ENCODE data around the gene NUP188.

The NUP188 gene

GRCh38 chr9:129011761-129012181 lies 64.3 kb downstream of the NUP188 start:
- Mint-ChIP-seq H3K36me3 (ENCODE audit: low read depth) (peaks cover 17% of the 10 kb centered on the region), H3K27ac (no peak overlapping the region), H3K4me3 (no peak overlapping the region), H3K9me3 (no peaks in the 10 kb centered on the region), H3K4me1 (ENCODE audit: low read depth) (no peaks in the 10 kb centered on the region), H3K27me3 (ENCODE audit: low read depth) (no peaks in the 10 kb centered on the region)
- DNase-seq (ENCODE audit: low spot score) = no peak

- Mint-ChIP-seq H3K36me3 (ENCODE audit: low read depth) (peaks cover 17% of the 10 kb centered on the region), H3K4me1 (ENCODE audit: low read depth) (no peaks in the 10 kb centered on the region), H3K4me3 (no peak overlapping the region), H3K27ac (no peak overlapping the region), H3K9me3 (no peaks in the 10 kb centered on the region), H3K27me3 (ENCODE audit: low read depth) (no peaks in the 10 kb centered on the region)
- DNase-seq (ENCODE audit: low spot score) = no peak
These were observed 64.8 kb downstream of the NUP188 start for GRCh38 chr9:129012343-129012742.

GRCh38 chr9:129012893-129013448 lies 65.5 kb downstream of the NUP188 start:
- DNase-seq (ENCODE audit: low spot score) = no peak
- H3K36me3 Mint-ChIP-seq (ENCODE audit: low read depth) = peaks cover 12% of the 10 kb centered on the region
- no peaks in the 10 kb centered on the region for H3K4me1 Mint-ChIP-seq (ENCODE audit: low read depth)
- no peaks in the 10 kb centered on the region for H3K27me3 Mint-ChIP-seq (ENCODE audit: low read depth)
- no peak overlapping the region for H3K4me3 Mint-ChIP-seq
- H3K27ac Mint-ChIP-seq = no peak overlapping the region
- no peaks in the 10 kb centered on the region for H3K9me3 Mint-ChIP-seq

GRCh38 chr9:129013674-129014073 lies 66.2 kb downstream of the NUP188 start:
- Mint-ChIP-seq H3K36me3 (ENCODE audit: low read depth) (peaks cover 12% of the 10 kb centered on the region), H3K27me3 (ENCODE audit: low read depth) (no peaks in the 10 kb centered on the region), H3K27ac (no peak overlapping the region), H3K4me3 (no peak overlapping the region), H3K4me1 (ENCODE audit: low read depth) (no peaks in the 10 kb centered on the region), H3K9me3 (no peaks in the 10 kb centered on the region)
- DNase-seq (ENCODE audit: low spot score) = no peak

- Mint-ChIP-seq H3K4me1 (ENCODE audit: low read depth) (no peaks in the 10 kb centered on the region), H3K27me3 (ENCODE audit: low read depth) (no peaks in the 10 kb centered on the region), H3K27ac (no peak overlapping the region), H3K36me3 (ENCODE audit: low read depth) (peaks cover 14% of the 10 kb centered on the region), H3K9me3 (no peaks in the 10 kb centered on the region), H3K4me3 (no peak overlapping the region)
- no peak for DNase-seq (ENCODE audit: low spot score)
These were observed 66.6 kb downstream of the NUP188 start for GRCh38 chr9:129014124-129014523.

- no peaks in the 10 kb centered on the region for H3K4me1 Mint-ChIP-seq (ENCODE audit: low read depth)
- no peak overlapping the region for H3K27ac Mint-ChIP-seq
- H3K9me3 Mint-ChIP-seq = no peaks in the 10 kb centered on the region
- no peak for DNase-seq (ENCODE audit: low spot score)
- H3K27me3 Mint-ChIP-seq (ENCODE audit: low read depth) = no peaks in the 10 kb centered on the region
- peaks cover 14% of the 10 kb centered on the region for H3K36me3 Mint-ChIP-seq (ENCODE audit: low read depth)
- no peak overlapping the region for H3K4me3 Mint-ChIP-seq
These were observed 67.1 kb downstream of the NUP188 start for GRCh38 chr9:129014608-129015007.

GRCh38 chr9:129021091-129021490 lies 73.6 kb downstream of the NUP188 start:
- Mint-ChIP-seq H3K4me1 (ENCODE audit: low read depth) (peaks cover 17% of the 10 kb centered on the region), H3K36me3 (ENCODE audit: low read depth) (peaks cover 10% of the 10 kb centered on the region), H3K4me3 (no peak overlapping the region), H3K27me3 (ENCODE audit: low read depth) (no peaks in the 10 kb centered on the region), H3K9me3 (no peaks in the 10 kb centered on the region), H3K27ac (no peak overlapping the region)
- no peak for DNase-seq (ENCODE audit: low spot score)

- Mint-ChIP-seq H3K4me1 (ENCODE audit: low read depth) (peaks cover 23% of the 10 kb centered on the region), H3K27me3 (ENCODE audit: low read depth) (no peaks in the 10 kb centered on the region), H3K27ac (peak overlapping the region; percentile 15), H3K36me3 (ENCODE audit: low read depth) (peaks cover 8% of the 10 kb centered on the region), H3K9me3 (no peaks in the 10 kb centered on the region), H3K4me3 (no peak overlapping the region)
- DNase-seq (ENCODE audit: low spot score) = no peak
These were observed 74.5 kb downstream of the NUP188 start for GRCh38 chr9:129022037-129022436.

GRCh38 chr9:129023036-129023907 lies 75.8 kb downstream of the NUP188 start:
- no peak for DNase-seq (ENCODE audit: low spot score)
- Mint-ChIP-seq H3K27ac (peak overlapping the region; percentile 42), H3K27me3 (ENCODE audit: low read depth) (no peaks in the 10 kb centered on the region), H3K36me3 (ENCODE audit: low read depth) (peaks cover 8% of the 10 kb centered on the region), H3K4me1 (ENCODE audit: low read depth) (peaks cover 29% of the 10 kb centered on the region), H3K4me3 (no peak overlapping the region), H3K9me3 (no peaks in the 10 kb centered on the region)

- Mint-ChIP-seq H3K9me3 (no peaks in the 10 kb centered on the region), H3K27me3 (ENCODE audit: low read depth) (no peaks in the 10 kb centered on the region), H3K36me3 (ENCODE audit: low read depth) (peaks cover 7% of the 10 kb centered on the region), H3K4me3 (no peak overlapping the region), H3K27ac (no peak overlapping the region), H3K4me1 (ENCODE audit: low read depth) (peaks cover 29% of the 10 kb centered on the region)
- DNase-seq (ENCODE audit: low spot score) = no peak
These were observed 76.4 kb downstream of the NUP188 start for GRCh38 chr9:129023908-129024233.

GRCh38 chr9:129026442-129027223 lies 79.1 kb downstream of the NUP188 start:
- H3K27ac Mint-ChIP-seq = peak overlapping the region; percentile 31
- peak overlapping the region; percentile 93 for H3K4me3 Mint-ChIP-seq
- peaks cover 29% of the 10 kb centered on the region for H3K4me1 Mint-ChIP-seq (ENCODE audit: low read depth)

GRCh38 chr9:129027224-129027684 lies 79.8 kb downstream of the NUP188 start:
- Mint-ChIP-seq H3K27me3 (ENCODE audit: low read depth) (no peaks in the 10 kb centered on the region), H3K27ac (peak overlapping the region; percentile 81), H3K9me3 (no peaks in the 10 kb centered on the region), H3K4me3 (peak overlapping the region; percentile 93), H3K36me3 (ENCODE audit: low read depth) (no peaks in the 10 kb centered on the region), H3K4me1 (ENCODE audit: low read depth) (peaks cover 25% of the 10 kb centered on the region)
- DNase-seq (ENCODE audit: low spot score) = no peak

More at GRCh38 chr9:129026442-129027223, 79.1 kb downstream of the NUP188 start:
- no peak for DNase-seq (ENCODE audit: low spot score)
- Mint-ChIP-seq H3K9me3 (no peaks in the 10 kb centered on the region), H3K27me3 (ENCODE audit: low read depth) (no peaks in the 10 kb centered on the region), H3K36me3 (ENCODE audit: low read depth) (peaks cover 3% of the 10 kb centered on the region)

GRCh38 chr9:129027685-129028191 lies 80.2 kb downstream of the NUP188 start:
- Mint-ChIP-seq H3K9me3 (no peaks in the 10 kb centered on the region), H3K36me3 (ENCODE audit: low read depth) (no peaks in the 10 kb centered on the region)
- DNase-seq (ENCODE audit: low spot score) = no peak

More at GRCh38 chr9:129027685-129028191, 80.2 kb downstream of the NUP188 start:
- H3K27me3 Mint-ChIP-seq (ENCODE audit: low read depth) = no peaks in the 10 kb centered on the region
- peak overlapping the region; percentile 93 for H3K4me3 Mint-ChIP-seq
- H3K4me1 Mint-ChIP-seq (ENCODE audit: low read depth) = peaks cover 25% of the 10 kb centered on the region
- H3K27ac Mint-ChIP-seq = peak overlapping the region; percentile 81

All from T-helper 2 cell treated with Interferon-gamma antibody and Interleukin-4, amounts not matched to agents 5 μg/mL and 100 μg/mL, for 36 hours (primary cell).